ENCODE data around the gene RUNDC1. TPM values are rescaled to one million over a fixed set of nuclear protein-coding genes. Genes with fewer than 3 reads are reported as not detected.

RUNDC1 gene
- total and polyA plus RNA-seq, 2 experiments from 2014 or later = 6.1 to 11.9 TPM

GRCh38 chr17:42946812-42947211 is 33.6 kb upstream of the RUNDC1 start:
- H3F3A ChIP-seq (replicated peaks; ENCODE audit: low read depth) = 0 out of 2 replicates have a peak, but pooled peaks cover 3% of the 10 kb centered on the region
- H3K4me1 ChIP-seq (ENCODE audit: insufficient read depth) = no peaks in the 10 kb centered on the region
- peaks cover 24% of the 10 kb centered on the region for H3K36me3 Mint-ChIP-seq (ENCODE audit: low read depth)
- no peaks in the 10 kb centered on the region; the same call in 1 of the 2 replicates for H4K20me1 ChIP-seq (replicated peaks; ENCODE audit: insufficient read depth)
- H3K36me3 ChIP-seq (ENCODE audit: insufficient read depth) = peaks cover 8% of the 10 kb centered on the region; the same call in 1 of the 2 replicates
- H3K4me3 ChIP-seq = no peak overlapping the region
- H3K27me3 Mint-ChIP-seq (ENCODE audit: insufficient read depth, low read depth, poor library complexity) = peaks cover 3% of the 10 kb centered on the region
- TF ChIP-seq ZNF331 (CRISPR knock-in tag; IDR thresholded peaks at IDR 0.05; ENCODE audit: low read depth) (no peak), ZNF114 (CRISPR knock-in tag; IDR thresholded peaks at IDR 0.05) (no peak), JUNB (IDR thresholded peaks at IDR 0.05; ENCODE audit: unreplicated experiment) (no peak), NANOG (IDR thresholded peaks at IDR 0.05; ENCODE audit: borderline replicate concordance) (no peak), EZH2phosphoT487 (IDR thresholded peaks at IDR 0.05; ENCODE audit: unreplicated experiment) (no peak), POLR2AphosphoS5 (IDR thresholded peaks at IDR 0.05; ENCODE audit: low read depth) (no peak), CTCF (conservative IDR thresholded peaks at IDR 0.05; ENCODE audit: low read depth in 2 of 2) (no peak), CREB1 (CRISPR knock-in tag; IDR thresholded peaks at IDR 0.05; ENCODE audit: low read depth) (no peak), STAT1 (IDR thresholded peaks at IDR 0.05; ENCODE audit: unreplicated experiment) (no peak), REST (IDR thresholded peaks at IDR 0.05; ENCODE audit: unreplicated experiment) (no peak), EZH2 (IDR thresholded peaks at IDR 0.05; ENCODE audit: low read depth, unreplicated experiment) (no peak), ZNF462 (CRISPR knock-in tag; IDR thresholded peaks at IDR 0.05) (no peak), ETS1 (IDR thresholded peaks at IDR 0.05) (no peak)
- H3K27ac Mint-ChIP-seq = no peak overlapping the region
- no peaks in the 10 kb centered on the region for H3K4me1 Mint-ChIP-seq
- H3K4me2 ChIP-seq = no peak overlapping the region
- no peak overlapping the region for H3K27ac ChIP-seq (ENCODE audit: low read depth)
- H3K79me2 ChIP-seq (replicated peaks; ENCODE audit: insufficient read depth) = no peaks in the 10 kb centered on the region
- no peak overlapping the region for H2AFZ ChIP-seq
- no peaks in the 10 kb centered on the region for H3K27me3 ChIP-seq (ENCODE audit: insufficient read depth)
- ATAC-seq = no peak
- no peaks in the 10 kb centered on the region for H3K9me2 ChIP-seq (ENCODE audit: insufficient read depth)
- DNase-seq (ENCODE audit: low spot score) = no peak
- no peak overlapping the region for H3K4me3 Mint-ChIP-seq
- H3K9me3 Mint-ChIP-seq = no peaks in the 10 kb centered on the region

Measured in GM23338 (cell line).